Measurements from ENCODE around the gene BSX. TPM values are rescaled to one million over a fixed set of nuclear protein-coding genes. Genes with fewer than 3 reads are reported as not detected.

The BSX gene
- total RNA-seq, 2 donors from 2014 or later = not detected

DNA sequence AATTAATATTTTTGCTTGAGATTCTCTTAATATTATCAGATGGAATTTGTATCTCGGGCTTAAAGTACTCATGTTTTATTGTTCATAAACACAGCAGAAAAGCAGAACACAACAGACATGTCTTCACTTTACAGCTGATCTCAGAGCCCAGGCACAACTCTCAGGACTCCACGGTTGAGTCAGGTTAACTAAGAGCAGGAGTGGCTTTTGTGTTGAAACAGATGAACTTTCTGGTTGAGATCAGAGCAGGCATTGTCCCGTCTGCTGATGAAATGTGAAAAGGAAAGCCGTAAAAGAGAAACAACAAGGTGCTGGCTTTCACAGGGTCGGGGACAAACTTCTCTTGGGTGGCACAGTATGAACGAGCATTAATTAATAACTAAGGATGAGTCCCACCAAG lies 50.1 kb downstream of the BSX start:
- no peaks in the 10 kb centered on the region for H3K9me3 ChIP-seq
- DNase-seq (ENCODE audit: low spot score) = no peak
- 65% methylated on average over 6 of the region's 6 CpGs for WGBS
- no peaks in the 10 kb centered on the region for H3K36me3 ChIP-seq
- no peaks in the 10 kb centered on the region for H3K4me1 ChIP-seq (replicated peaks)
- TF ChIP-seq, protein P1, sequence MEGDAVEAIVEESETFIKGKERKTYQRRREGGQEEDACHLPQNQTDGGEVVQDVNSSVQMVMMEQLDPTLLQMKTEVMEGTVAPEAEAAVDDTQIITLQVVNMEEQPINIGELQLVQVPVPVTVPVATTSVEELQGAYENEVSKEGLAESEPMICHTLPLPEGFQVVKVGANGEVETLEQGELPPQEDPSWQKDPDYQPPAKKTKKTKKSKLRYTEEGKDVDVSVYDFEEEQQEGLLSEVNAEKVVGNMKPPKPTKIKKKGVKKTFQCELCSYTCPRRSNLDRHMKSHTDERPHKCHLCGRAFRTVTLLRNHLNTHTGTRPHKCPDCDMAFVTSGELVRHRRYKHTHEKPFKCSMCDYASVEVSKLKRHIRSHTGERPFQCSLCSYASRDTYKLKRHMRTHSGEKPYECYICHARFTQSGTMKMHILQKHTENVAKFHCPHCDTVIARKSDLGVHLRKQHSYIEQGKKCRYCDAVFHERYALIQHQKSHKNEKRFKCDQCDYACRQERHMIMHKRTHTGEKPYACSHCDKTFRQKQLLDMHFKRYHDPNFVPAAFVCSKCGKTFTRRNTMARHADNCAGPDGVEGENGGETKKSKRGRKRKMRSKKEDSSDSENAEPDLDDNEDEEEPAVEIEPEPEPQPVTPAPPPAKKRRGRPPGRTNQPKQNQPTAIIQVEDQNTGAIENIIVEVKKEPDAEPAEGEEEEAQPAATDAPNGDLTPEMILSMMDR (IDR thresholded peaks at IDR 0.05) = no peak
- H3K27ac ChIP-seq = no peak overlapping the region
- no peak overlapping the region for H3K4me3 ChIP-seq
- H3K27me3 ChIP-seq (replicated peaks; ENCODE audit: insufficient read depth) = no peaks in the 10 kb centered on the region
- intact Hi-C loops (cut with DNase I) = no loop called here

Other genes starting within 250 kb of the BSX start
- under 1 TPM in 1 of 2 donors, not detected in 1; 0.34 TPM for gene CRTAM, start 143.3 kb downstream of the BSX start, total RNA-seq
- 10 to 100 TPM in 1 of 2 donors, 1 to 10 TPM in 1; 4.5 to 10.9 TPM for gene JHY, start 99.1 kb downstream of the BSX start, total RNA-seq
- 100 to 1,000 TPM; 799 to 842 TPM for gene HSPA8, start 80.3 kb upstream of the BSX start, total RNA-seq
- gene CLMP, start 213.4 kb upstream of the BSX start, total RNA-seq = 10 to 100 TPM in 1 of 2 donors, 1 to 10 TPM in 1; 5.0 to 10.7 TPM

Data from prostate gland (tissue), 2 donors.